ENCODE results near the gene SH3RF1. TPM values are rescaled to one million over a fixed set of nuclear protein-coding genes. Genes with fewer than 3 reads are reported as not detected.

The SH3RF1 gene
- total RNA-seq, 3 donors from 2014 or later (not counting 1 experiment from before 2014, with no cell fraction given) = 0.54 to 2.4 (median 1.6) TPM

GRCh38 chr4:169275180-169275579 lies 4.4 kb upstream of the SH3RF1 start:
- no peak overlapping the region for H3K4me3 ChIP-seq (ENCODE audit: low read length)
- Mint-ChIP-seq H3K36me3 (no peaks in the 10 kb centered on the region), H3K27me3 (ENCODE audit: low read depth in 2 of 2) (peaks cover 6 to 24% of the 10 kb centered on the region in 2 donors), H3K4me3 (no peak overlapping the region), H3K27ac (no peak overlapping the region), H3K4me1 (peaks cover 0 to 12% of the 10 kb centered on the region in 2 donors), H3K9me3 (no peaks in the 10 kb centered on the region)
- intact Hi-C loops (cut with micrococcal nuclease) = no loop called here
- DNase-seq = no peak
- no peak for ATAC-seq
- no peaks in the 10 kb centered on the region for H3K9me3 ChIP-seq (ENCODE audit: control insufficient read depth, insufficient read depth, low read length)
- WGBS (ENCODE audit: insufficient coverage) = 83% methylated on average over 2 of the region's 2 CpGs
- no peaks in the 10 kb centered on the region for H3K36me3 ChIP-seq (ENCODE audit: control insufficient read depth, insufficient read depth, low read length)
- TF ChIP-seq CTCF (IDR thresholded peaks at IDR 0.05) = no peak
- peaks cover 8% of the 10 kb centered on the region for H3K4me1 ChIP-seq (ENCODE audit: control insufficient read depth, insufficient read depth, low read length)
- no peak overlapping the region for H3K27ac ChIP-seq (ENCODE audit: low read length)
- H3K27me3 ChIP-seq (ENCODE audit: control insufficient read depth, insufficient read depth, low read length) = peaks cover 2% of the 10 kb centered on the region

GRCh38 chr4:169274033-169274432 lies 3.3 kb upstream of the SH3RF1 start:
- H3K4me3 Mint-ChIP-seq = no peak overlapping the region
- H3K27ac Mint-ChIP-seq = no peak overlapping the region
- Histone ChIP-seq H3K27ac (ENCODE audit: low read length) (no peak overlapping the region), H3K4me3 (ENCODE audit: low read length) (no peak overlapping the region), H3K9me3 (ENCODE audit: control insufficient read depth, insufficient read depth, low read length) (no peaks in the 10 kb centered on the region), H3K4me1 (ENCODE audit: control insufficient read depth, insufficient read depth, low read length) (peaks cover 13% of the 10 kb centered on the region), H3K36me3 (ENCODE audit: control insufficient read depth, insufficient read depth, low read length) (no peaks in the 10 kb centered on the region), H3K27me3 (ENCODE audit: control insufficient read depth, insufficient read depth, low read length) (peaks cover 11% of the 10 kb centered on the region)
- H3K27me3 Mint-ChIP-seq (ENCODE audit: low read depth in 2 of 2) = peaks cover 15 to 30% of the 10 kb centered on the region in 2 donors
- no peak for TF ChIP-seq CTCF (IDR thresholded peaks at IDR 0.05)
- ATAC-seq (no peak), DNase-seq (no peak)
- no peaks in the 10 kb centered on the region for H3K9me3 Mint-ChIP-seq
- intact Hi-C loops (cut with micrococcal nuclease) = no loop called here
- peaks cover 0 to 17% of the 10 kb centered on the region in 2 donors for H3K4me1 Mint-ChIP-seq
- no peaks in the 10 kb centered on the region for H3K36me3 Mint-ChIP-seq
- WGBS (ENCODE audit: insufficient coverage) = 100% methylated on average over 1 of the region's 3 CpGs

GRCh38 chr4:169272265-169272886 lies 1.6 kb upstream of the SH3RF1 start:
- WGBS (ENCODE audit: insufficient coverage) = 59% methylated on average over 3 of the region's 3 CpGs
- H3K36me3 ChIP-seq (ENCODE audit: control insufficient read depth, insufficient read depth, low read length) = no peaks in the 10 kb centered on the region
- H3K27me3 Mint-ChIP-seq (ENCODE audit: low read depth in 2 of 2) = peaks cover 19 to 31% of the 10 kb centered on the region in 2 donors
- peak overlapping the region; percentile 76 for H3K4me3 Mint-ChIP-seq
- no peaks in the 10 kb centered on the region for H3K9me3 ChIP-seq (ENCODE audit: control insufficient read depth, insufficient read depth, low read length)
- H3K27ac ChIP-seq (ENCODE audit: low read length) = no peak overlapping the region
- no peak overlapping the region for H3K4me3 ChIP-seq (ENCODE audit: low read length)
- no peak for ATAC-seq
- no peak overlapping the region for H3K27ac Mint-ChIP-seq
- DNase-seq = no peak
- TF ChIP-seq CTCF (IDR thresholded peaks at IDR 0.05) = no peak
- H3K4me1 ChIP-seq (ENCODE audit: control insufficient read depth, insufficient read depth, low read length) = peaks cover 13% of the 10 kb centered on the region
- H3K36me3 Mint-ChIP-seq = no peaks in the 10 kb centered on the region
- H3K27me3 ChIP-seq (ENCODE audit: control insufficient read depth, insufficient read depth, low read length) = peaks cover 20% of the 10 kb centered on the region
- intact Hi-C loops (cut with micrococcal nuclease) = no loop called here
- no peaks in the 10 kb centered on the region for H3K9me3 Mint-ChIP-seq
- peaks cover 0 to 17% of the 10 kb centered on the region in 2 donors for H3K4me1 Mint-ChIP-seq

- Mint-ChIP-seq H3K36me3 (no peaks in the 10 kb centered on the region), H3K27ac (no peak overlapping the region), H3K4me1 (peaks cover 0 to 17% of the 10 kb centered on the region in 2 donors), H3K4me3 (peak overlapping the region; percentile 76), H3K9me3 (no peaks in the 10 kb centered on the region), H3K27me3 (ENCODE audit: low read depth in 2 of 2) (peaks cover 27 to 31% of the 10 kb centered on the region in 2 donors)
- DNase-seq = no peak
- WGBS (ENCODE audit: insufficient coverage) = 17% methylated on average over 10 of the region's 11 CpGs
- Histone ChIP-seq H3K27ac (ENCODE audit: low read length) (no peak overlapping the region), H3K27me3 (ENCODE audit: control insufficient read depth, insufficient read depth, low read length) (peaks cover 20% of the 10 kb centered on the region), H3K4me1 (ENCODE audit: control insufficient read depth, insufficient read depth, low read length) (peaks cover 13% of the 10 kb centered on the region), H3K4me3 (ENCODE audit: low read length) (no peak overlapping the region), H3K36me3 (ENCODE audit: control insufficient read depth, insufficient read depth, low read length) (no peaks in the 10 kb centered on the region), H3K9me3 (ENCODE audit: control insufficient read depth, insufficient read depth, low read length) (no peaks in the 10 kb centered on the region)
- no peak for ATAC-seq
- no peak for TF ChIP-seq CTCF (IDR thresholded peaks at IDR 0.05)
- intact Hi-C loops (cut with micrococcal nuclease) = no loop called here
Observed at GRCh38 chr4:169271692-169272007, 894 bp upstream of the SH3RF1 start.
